HG02571 (cell line): ENCODE data around the gene CLDN12.
"Not testable (repeated sequence)": the region's sequence is repeated elsewhere in the genome, so short reads cannot be mapped to it uniquely, and the experiment has no call there.

Experiments
- ATAC-seq: cut with Tn5 transposase; IDR thresholded peaks from one replicate; pipeline ENCODE4 v1.9.1; 2021; ENCODE audit warnings: mild to moderate bottlenecking, moderate library complexity; ENCODE audit not compliant: unreplicated experiment

CLDN12 gene

GRCh38 chr7:90432752-90433151, 29.5 kb downstream of the CLDN12 start:
- no peak for ATAC-seq

DNA sequence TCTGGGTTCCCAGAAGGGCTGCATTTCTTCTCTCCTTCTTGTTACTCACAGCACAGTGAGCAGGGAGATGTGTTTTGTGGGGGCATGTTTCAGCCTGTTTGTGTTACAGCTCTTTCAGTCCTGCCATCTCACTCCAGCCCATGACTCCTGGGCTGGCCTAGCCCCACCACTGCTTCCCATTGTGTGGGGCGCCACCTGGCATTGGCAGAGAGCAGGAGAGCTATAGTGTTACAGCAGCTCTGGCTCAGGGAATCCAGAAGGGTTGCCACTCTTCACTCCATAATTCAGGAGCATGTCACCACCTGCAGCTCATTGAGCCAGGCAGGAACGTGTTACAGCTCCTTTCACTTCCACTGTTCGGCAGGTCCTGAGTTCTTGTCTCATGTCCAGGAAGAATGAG, 30.0 kb downstream of the CLDN12 start:
- ATAC-seq = no peak

- ATAC-seq = no peak
Measured at GRCh38 chr7:90445633-90446032, 42.4 kb downstream of the CLDN12 start.

DNA sequence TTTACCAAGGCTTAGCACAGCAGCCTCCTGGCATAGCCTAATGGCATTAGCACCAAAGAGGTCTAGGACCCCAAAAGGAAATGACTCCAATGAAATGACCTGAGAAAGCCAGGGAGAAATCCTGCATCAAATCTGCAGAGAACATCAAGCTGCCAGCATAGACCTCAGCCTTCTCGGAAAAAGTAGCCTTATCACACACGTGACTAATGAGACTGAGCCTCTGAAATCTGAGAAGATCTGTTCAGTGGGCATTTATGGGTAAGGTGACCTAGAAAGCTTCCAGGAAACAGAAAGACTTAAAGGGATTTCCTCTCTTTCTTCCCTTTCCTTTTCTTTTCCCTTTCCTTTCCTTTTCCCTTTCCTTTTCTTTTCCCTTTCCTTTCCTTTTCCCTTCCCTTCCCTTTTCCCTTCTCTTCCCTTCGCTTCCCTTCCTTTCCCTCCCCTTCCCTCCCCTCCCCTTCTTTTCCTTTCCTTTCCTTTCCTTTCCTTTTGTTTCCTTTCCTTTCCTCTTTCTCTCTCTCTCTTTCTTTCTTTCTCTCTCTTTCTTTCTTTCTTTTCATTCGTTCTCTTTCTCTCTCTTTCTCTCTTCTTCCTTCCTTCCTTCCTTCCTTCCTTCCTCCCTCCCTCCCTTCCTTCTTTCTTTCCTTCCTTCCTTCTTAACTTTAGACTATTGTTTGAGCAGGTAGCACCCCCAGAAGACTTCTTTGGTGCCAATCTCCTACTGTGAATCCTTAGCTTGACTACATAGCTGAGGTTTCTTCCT, 43.1 kb downstream of the CLDN12 start:
- ATAC-seq = no peak

DNA sequence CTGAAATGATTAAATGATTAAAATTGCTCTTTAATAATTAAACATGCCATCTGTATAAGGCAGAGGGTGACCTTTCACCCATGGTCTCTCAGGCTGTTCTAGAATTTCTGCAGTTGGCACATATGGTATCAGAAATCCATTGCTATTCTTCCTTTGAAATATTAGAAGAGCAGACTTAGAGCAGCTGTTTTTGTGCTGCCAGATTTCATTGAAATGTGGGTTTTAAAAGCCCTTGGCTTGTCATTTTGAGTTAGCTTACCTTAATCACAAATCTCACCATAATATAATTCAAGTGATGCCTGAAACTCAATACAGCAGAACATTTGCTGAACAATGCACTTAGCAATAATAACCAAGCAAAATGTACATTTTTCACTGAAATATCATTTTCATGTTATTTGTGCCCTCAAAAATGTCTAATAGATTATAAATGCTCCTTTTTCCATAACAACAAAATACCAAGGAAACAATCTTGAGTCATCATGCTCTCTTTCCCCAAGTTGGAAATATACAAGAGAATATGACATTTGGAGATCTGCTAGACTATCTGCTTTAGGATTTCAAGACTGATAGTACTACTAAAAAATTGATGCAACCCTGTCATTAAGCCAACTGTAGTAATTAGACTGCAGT, 50.1 kb downstream of the CLDN12 start:
- ATAC-seq = no peak

DNA sequence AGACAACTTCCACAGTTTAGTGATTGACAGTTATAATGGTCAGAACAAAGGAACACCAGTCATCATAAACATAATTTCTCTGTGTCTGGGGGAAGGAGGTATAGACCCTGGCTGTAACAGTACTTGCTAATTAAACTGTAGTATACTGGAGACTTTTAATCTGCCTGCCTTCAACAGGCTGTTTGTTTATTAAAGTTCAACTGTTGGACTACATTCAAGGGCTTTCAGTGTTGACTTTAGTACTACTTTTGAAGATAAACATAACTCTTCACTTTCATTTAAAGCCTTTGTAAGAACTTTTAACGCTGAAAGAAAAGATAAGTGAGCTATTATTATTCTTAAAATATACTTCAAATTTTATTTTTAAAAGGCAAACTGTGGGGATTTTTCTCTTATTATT, 50.7 kb downstream of the CLDN12 start:
- no peak for ATAC-seq

DNA sequence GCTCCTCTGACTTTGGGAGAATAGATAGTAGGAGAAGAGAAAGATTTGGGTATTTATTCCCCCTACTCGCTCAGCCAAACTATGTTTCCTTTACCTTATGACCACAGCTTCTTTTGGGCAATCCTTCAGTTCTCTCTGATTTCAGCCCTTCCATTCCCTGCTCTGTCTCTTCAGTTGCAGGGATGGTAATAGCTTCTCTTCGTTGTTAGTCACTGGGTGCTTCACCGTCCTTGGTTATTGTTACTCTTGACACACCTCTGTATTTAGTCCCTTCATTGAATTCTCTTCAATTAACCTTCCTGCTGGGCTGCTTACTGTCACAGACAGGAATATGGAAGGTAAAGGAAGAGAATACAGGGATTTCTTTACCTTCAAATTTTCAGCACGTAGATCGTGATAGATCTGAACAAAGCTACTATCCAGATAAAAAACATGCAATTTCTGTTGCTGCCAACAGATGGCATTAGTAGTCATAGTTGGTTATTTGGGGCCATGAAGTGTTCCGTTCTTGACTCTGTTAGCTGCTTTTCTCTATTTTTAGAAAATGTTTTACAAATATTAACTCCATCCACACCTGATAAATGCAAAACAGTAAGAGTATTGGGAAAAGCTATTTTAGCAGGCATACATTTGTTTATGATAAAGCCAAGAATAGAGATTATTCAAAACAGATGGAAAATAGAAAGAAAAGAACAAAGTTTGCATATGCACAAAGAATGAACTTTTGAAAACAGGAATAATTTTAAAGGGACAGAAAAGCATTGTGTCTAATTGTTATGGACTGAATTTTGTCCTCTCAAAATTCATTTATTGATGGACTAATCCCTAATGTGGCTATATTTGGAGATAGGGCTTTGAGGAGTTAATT, 52.1 kb downstream of the CLDN12 start:
- peak; percentile 73 for ATAC-seq

- no peak for ATAC-seq
Measured at GRCh38 chr7:90458104-90458503, 54.8 kb downstream of the CLDN12 start.

- no peak for ATAC-seq
Measured at GRCh38 chr7:90459888-90460287, 56.6 kb downstream of the CLDN12 start.

DNA sequence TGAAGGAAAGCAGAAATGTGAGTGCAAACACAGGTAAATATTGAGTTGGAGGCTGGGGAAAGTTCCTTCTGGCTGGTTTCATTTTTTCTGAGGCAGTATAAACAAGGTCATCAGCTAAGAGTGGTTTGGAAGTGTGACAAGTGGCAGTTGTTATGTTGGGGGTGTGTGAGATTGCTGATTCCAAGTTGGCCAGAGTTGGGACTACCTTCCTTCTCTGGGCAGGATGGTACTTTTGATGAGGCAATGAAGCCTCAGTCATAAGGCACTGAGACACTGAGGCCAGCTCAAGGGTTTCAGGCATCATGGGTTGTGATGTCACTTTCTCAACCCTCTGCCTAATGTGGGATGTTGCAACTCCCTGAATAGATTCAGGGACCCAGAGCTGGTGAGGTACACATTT, 58.0 kb downstream of the CLDN12 start:
- no peak for ATAC-seq

DNA sequence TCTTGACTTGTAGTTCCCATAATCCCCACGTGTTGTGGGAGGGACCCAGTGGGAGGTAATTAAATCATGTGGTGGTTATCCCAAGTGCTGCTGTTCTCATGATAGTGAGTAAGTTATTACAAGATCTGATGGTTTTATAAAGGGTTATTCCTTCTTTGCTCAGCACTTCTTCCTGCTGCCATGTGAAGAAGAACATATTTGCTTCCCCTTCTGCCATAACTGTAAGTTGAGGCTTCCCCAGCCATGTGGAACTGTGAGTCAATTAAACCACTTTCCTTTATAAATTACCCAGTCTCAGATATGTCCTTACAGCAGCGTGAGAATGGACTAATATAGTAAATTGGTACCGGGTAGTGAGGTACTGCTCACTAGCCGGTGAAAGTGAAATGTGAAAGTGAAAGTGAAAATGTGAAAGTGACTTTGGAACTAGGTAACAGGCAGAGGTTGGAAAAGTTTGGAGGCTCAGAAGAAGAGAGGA, 59.9 kb downstream of the CLDN12 start:
- ATAC-seq = not testable (repeated sequence)
